ENCODE results near the gene NAB2.

- TF ChIP-seq EZH2 (IDR thresholded peaks at IDR 0.05; ENCODE audit: borderline replicate concordance, low read depth, low read length, severe bottlenecking) (no peak), POLR2A (IDR thresholded peaks at IDR 0.05; ENCODE audit: low read depth, low read length) (no peak), CTCF (IDR thresholded peaks at IDR 0.05; ENCODE audit: extremely low read depth in 1 of 2, insufficient read depth in 1 of 2, low read depth in 1 of 2, low read length in 2 of 2) (no peak), POLR2AphosphoS5 (IDR thresholded peaks at IDR 0.05; ENCODE audit: insufficient read depth, low read depth, low read length) (no peak), FOS (IDR thresholded peaks at IDR 0.05; ENCODE audit: borderline replicate concordance, insufficient read depth, low read length) (no peak), JUN (IDR thresholded peaks at IDR 0.05; ENCODE audit: borderline replicate concordance, insufficient read depth, insufficient read length, low read depth) (no peak), MYC (IDR thresholded peaks at IDR 0.05; ENCODE audit: low read depth, low read length) (no peak)
- TF ChIP-seq, protein P1, sequence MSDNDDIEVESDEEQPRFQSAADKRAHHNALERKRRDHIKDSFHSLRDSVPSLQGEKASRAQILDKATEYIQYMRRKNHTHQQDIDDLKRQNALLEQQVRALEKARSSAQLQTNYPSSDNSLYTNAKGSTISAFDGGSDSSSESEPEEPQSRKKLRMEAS (IDR thresholded peaks at IDR 0.05; ENCODE audit: insufficient read depth, insufficient read length), result no peak
Observed at GRCh38 chr12:57090490-57090889, 1.6 kb downstream of the NAB2 start.

Measured in endothelial cell of umbilical vein (primary cell).